Measurements from ENCODE around the gene PI16.

DNA sequence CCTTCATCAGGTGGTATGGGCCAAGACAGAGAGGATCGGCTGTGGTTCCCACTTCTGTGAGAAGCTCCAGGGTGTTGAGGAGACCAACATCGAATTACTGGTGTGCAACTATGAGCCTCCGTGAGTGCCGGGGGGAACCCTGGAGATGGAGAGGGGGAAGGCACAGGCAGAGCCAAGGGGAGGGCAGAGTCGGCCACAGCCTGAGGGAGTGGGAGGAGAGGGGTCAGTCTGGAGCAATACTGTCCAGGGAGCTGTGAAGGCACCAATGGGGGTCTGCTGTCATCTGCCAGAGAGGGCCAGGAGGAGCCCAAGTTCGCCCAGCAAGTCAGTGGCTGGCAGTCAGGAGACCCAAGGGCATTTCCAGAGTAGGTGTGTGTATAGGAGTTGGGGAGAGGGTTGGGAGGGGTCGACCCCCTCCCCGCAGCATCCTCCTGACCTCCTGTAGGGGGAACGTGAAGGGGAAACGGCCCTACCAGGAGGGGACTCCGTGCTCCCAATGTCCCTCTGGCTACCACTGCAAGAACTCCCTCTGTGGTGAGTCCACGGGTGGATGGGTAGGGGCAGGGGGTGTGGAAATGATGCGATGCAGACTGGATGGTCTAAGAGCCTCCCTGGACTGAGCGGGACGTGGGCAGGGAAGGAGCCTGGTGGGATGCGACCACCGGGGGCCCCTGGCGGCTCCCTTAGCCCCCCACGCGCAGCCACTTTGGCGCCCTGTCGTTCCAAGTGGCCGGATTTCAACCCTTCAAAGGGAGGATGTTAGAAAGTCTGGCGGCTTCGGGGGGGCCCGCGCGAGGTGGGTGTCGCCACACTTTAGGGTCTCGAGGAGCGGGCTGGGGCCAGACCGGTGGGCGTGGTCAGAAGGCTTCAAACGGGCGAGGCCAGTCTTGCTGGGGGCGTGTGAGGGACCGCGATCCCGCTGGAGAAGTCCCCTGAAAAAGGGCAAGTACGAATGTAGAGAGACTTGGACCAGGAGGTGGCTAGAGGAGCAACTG, 7.2 kb downstream of the PI16 start:
- TF ChIP-seq, protein P1, sequence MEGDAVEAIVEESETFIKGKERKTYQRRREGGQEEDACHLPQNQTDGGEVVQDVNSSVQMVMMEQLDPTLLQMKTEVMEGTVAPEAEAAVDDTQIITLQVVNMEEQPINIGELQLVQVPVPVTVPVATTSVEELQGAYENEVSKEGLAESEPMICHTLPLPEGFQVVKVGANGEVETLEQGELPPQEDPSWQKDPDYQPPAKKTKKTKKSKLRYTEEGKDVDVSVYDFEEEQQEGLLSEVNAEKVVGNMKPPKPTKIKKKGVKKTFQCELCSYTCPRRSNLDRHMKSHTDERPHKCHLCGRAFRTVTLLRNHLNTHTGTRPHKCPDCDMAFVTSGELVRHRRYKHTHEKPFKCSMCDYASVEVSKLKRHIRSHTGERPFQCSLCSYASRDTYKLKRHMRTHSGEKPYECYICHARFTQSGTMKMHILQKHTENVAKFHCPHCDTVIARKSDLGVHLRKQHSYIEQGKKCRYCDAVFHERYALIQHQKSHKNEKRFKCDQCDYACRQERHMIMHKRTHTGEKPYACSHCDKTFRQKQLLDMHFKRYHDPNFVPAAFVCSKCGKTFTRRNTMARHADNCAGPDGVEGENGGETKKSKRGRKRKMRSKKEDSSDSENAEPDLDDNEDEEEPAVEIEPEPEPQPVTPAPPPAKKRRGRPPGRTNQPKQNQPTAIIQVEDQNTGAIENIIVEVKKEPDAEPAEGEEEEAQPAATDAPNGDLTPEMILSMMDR (IDR thresholded peaks at IDR 0.05; ENCODE audit: low read length), result no peak
- TF ChIP-seq EZH2 (optimal IDR thresholded peaks at IDR 0.05; ENCODE audit: low read depth, low read length), result no peak

All from MM.1S (cell line).